ENCODE data around the gene UGT1A5.
"Not testable (repeated sequence)": the region's sequence is repeated elsewhere in the genome, so short reads cannot be mapped to it uniquely, and the experiment has no call there.

UGT1A5 gene

DNA sequence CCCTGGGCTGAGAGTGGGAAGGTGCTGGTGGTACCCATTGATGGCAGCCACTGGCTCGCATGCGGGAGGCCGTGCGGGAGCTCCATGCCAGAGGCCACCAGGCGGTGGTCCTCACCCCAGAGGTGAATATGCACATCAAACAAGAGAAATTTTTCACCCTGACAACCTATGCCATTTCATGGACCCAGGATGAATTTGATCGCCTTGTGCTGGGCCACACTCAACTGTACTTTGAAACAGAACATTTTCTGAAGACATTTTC lies 34.5 kb downstream of the UGT1A5 start:
- DNase-seq: no peak

DNA sequence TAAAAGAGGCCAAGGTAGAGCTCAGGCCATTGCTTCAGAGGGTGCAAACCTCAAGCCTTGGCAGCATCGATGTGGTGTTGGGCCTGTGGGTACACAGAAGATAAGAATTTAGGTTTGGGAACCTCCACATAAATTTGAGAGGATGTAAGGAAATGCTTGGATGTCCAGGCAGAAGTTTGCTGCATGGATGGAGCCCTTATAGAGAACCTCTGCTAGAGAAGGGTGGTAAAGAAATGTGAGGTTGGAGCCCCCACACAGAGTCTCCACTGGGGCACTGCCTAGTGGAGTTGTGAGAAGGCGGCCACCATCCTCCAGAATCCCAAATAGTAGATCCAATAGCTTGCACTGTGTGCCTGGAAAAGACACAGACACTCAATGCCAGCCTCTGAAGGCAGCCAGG lies 38.0 kb downstream of the UGT1A5 start:
- not testable (repeated sequence) for DNase-seq

DNA sequence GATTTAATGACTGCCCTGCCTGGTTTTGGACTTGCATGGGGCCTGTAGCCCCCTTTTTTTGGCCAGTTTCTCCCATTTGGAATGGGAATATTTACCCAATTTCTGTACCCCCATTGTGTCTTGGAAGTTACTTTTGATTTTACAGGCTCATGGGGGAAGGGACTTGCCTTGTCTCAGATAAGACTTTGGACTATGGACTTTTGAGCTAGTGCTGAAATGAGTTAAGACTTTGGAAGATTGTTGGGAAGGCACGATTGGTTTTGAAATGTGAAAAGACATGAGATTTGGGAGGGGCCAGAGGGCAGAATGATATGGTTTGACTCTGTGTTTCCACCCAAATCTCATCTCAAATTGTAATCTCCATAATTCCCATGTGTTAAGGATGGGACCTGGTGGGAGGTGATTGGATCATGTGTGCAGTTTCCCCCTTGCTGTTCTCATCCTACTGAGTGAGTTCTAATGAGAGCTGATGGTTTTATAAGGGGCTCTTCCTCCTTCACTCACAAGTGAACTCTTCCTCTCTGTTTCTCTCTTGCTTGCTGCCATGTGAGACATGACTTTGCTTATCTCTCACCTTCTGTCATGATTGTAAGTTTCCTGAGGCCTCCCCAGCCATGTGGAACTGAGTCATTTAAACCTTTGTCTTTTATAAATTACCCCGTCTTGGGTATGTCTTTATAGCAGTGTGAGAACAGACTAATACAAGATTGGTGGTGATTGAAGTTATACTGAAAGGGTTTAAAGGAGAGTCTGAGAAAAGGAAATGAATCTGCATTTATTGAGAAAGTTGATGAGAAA lies 38.7 kb downstream of the UGT1A5 start:
- DNase-seq: not testable (repeated sequence)

DNA sequence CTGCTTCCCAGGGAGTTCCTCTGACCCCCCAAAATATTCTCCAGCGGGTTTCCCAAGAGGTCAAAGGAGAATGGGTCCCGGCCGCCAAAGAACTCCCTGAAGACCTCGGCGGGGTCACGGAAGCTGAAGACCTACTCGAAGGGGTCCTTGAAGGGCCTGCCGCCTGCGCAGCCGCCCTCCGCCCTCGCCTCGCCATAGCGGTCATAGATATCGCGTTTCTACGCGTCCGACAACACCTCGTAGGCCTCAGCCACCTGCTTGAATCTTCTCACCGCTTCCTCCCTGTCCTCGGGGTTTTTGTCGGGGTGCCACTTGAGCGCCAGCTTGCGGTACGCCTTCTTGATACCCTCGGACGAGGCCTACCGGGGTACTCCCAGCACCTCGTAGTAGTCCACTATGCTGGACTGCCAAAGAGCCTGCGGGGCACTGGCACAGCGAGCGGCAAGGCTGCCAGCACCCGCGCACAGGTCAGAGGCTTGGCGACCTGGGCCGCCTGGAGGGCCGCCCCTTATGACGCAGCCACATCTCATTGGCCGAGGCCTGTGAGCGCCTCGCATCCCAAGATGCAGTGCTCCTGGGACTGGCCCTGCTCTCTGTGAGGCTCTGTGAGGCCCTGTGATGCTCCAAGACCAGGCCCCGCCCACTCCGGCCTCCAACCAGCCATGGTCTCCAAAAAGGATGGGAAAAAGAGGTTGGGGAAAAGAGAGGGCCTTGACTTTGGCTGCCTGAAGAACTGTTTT lies 42.3 kb downstream of the UGT1A5 start:
- DNase-seq: no peak

DNA sequence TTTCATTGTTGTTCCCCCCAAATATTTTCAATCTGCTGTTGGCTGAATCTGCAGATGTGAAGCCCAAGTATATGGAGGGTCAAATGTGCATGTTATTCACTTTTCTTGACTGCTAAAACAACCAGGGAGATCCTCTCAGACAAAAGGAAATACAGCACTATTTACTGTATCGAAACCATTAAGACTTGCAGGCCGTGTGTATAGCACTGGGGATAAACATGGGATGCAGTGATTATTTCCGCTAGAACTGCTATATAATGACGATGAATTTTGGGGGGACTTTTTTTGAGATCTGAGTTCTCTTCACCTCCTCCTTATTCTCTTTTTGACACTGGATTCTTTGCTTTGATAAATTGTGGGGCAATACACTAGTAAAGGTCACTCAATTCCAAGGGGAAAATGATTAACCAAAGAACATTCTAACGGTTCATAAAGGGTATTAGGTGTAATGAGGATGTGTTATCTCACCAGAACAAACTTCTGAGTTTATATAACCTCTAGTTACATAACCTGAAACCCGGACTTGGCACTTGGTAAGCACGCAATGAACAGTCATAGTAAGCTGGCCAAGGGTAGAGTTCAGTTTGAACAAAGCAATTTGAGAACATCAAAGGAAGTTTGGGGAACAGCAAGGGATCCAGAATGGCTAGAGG lies 43.8 kb downstream of the UGT1A5 start:
- DNase-seq: no peak

DNA sequence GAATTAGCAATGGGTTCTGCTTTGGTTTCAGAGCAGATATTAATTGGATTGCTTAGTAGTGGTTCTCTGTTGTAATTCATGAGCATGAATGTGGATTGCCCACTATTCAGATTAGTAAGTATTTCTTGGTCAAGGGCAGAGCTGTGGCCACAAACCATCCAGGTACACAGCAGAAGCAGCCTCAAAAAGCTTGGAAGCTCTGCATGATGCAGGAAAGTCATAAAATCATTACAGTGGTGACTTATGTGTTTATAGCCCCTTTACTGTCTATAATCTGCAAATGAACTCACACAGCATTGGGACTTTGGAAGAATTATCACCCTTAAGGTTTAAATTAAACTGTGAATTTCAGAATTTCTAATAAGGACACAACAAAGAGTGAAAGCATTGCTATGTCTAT lies 45.4 kb downstream of the UGT1A5 start:
- no peak for DNase-seq

DNA sequence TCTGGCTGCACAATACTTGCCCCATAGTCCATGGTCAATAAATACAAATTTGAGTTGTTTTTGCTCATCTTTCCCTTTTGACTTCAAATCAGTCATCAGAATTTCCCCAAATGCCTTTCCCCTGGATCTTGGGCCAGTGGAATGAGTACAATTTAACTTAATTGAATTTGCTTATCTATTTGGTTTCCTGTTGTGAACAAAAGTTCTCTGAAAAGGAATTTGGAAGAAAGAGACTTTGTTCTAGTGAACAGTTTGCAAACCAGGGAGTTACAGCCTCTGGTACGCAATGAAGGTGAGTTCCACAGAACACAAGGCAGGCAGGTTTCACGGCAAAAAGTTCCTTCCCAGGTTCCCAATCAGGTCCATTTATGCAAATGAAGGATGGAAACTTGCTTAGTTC lies 46.1 kb downstream of the UGT1A5 start:
- DNase-seq: no peak

DNA sequence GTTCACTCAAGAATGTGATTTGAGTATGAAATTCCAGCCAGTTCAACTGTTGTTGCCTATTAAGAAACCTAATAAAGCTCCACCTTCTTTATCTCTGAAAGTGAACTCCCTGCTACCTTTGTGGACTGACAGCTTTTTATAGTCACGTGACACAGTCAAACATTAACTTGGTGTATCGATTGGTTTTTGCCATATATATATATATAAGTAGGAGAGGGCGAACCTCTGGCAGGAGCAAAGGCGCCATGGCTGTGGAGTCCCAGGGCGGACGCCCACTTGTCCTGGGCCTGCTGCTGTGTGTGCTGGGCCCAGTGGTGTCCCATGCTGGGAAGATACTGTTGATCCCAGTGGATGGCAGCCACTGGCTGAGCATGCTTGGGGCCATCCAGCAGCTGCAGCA lies 47.3 kb downstream of the UGT1A5 start, which contains the start of gene UGT1A1:
Gene UGT1A1, plus strand, starts transcription at position 228 of the 400 bp plus-strand sequence. Its CDS starts 18 bp downstream, at position 246.
- DNase-seq: no peak

DNA sequence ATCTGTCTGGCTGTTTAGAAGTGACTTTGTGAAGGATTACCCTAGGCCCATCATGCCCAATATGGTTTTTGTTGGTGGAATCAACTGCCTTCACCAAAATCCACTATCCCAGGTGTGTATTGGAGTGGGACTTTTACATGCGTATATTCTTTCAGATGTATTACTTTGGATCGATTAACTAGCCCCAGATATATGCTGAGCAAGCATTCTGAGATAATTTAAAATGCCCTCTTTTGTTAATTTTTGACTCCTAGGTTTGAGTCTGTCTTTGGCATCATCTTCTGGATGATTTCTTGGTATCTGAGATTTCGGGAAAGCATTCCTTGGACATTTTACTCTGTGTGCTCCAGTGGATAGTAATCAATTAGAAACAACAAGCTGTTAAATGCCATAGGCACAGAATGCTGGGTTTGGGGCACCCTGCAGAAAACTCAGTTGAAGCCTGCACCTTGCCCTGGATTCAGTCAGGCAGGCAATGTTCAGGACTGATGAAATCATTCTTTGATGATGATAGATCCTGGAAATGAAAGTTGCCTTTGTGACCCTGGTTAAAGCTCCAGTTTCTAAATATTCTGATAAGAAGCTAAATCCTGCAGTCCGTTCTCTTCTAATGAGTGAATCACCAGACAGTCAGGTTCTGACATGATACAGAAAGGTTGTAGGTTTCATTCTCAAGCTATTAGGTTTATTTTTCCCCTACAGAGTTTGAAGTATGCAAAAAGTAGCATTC lies 48.5 kb downstream of the UGT1A5 start:
- no peak for DNase-seq

DNA sequence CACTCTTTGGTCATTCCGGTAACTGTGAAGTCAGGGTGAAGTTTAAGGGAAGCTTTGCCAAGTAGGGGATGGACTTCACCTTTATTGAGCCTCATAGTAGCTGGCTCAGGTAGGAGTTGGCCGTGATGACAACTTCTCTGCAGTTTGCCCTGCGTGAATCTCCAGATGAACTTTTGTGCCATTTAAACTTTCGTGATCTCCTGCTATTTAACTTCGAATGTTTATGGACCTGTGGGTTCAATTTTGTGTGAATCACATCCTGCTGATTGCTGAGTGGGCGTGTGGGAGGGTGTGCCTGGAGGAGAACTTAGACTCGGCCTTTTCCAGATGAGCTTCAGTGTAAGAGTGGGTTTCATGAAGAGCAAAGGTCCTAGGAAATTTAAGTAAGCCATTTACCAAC lies 51.6 kb downstream of the UGT1A5 start:
- no peak for DNase-seq

DNA sequence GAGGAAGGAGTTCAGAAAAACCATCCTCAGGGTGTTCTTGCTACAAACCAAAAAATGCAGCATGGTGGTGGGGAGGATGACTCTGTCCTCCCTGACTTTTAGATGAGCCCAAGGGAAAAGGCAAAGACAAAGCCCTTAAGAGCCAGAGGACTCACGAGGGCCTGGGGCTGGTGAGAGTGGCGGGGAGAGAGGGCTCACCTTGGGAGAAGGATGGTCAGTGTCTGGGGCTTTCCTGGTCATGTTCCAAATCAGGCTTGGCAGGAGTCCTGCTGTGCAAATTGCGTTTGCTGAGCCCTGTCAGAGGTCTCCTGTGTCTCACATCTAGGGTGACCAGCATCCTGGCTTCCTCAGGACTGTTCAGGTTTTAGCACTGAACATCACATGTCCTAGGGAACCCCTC lies 52.1 kb downstream of the UGT1A5 start:
- no peak for DNase-seq

DNA sequence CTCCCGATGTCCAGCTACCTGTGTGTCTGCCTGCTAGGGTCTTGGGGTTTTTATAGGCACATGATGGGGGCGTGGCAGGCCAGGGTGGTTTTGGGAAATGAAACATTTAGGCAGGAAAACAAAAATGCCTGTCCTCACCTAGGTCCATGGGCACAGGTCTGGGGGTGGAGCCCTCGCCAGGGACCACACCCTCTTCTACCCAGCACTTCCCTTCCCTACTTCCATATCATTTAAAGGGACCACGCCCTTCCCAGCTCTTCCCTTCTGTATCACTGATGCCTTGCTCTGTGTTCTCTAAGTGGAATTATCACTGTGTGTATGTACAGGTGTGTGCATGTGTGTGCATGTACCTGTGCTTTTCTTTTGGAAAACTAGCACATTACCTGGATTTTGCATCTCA lies 53.7 kb downstream of the UGT1A5 start:
- DNase-seq: no peak

DNA sequence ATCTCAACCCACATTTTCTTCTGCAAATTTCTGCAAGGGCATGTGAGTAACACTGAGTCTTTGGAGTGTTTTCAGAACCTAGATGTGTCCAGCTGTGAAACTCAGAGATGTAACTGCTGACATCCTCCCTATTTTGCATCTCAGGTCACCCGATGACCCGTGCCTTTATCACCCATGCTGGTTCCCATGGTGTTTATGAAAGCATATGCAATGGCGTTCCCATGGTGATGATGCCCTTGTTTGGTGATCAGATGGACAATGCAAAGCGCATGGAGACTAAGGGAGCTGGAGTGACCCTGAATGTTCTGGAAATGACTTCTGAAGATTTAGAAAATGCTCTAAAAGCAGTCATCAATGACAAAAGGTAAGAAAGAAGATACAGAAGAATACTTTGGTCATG lies 55.4 kb downstream of the UGT1A5 start:
- DNase-seq: no peak

DNA sequence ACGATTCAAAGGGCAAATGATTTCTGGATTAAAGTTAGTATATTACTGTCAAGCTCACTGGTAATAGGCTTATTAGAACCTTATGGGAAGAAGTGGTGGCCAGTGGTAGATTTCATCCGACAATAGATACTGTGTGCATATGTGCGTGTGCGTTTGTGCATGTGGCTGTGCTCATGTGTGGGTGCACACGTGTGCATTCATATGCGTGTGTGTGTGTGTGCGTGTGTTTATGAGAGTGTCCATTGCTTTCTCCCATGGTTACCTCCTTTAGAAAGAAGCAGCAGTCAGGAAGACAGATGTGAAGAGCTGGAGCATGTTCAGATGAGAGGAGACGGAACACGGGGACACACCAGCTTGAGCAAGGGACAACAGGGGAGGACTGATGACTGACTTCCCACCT lies 56.6 kb downstream of the UGT1A5 start:
- DNase-seq: no peak

DNA sequence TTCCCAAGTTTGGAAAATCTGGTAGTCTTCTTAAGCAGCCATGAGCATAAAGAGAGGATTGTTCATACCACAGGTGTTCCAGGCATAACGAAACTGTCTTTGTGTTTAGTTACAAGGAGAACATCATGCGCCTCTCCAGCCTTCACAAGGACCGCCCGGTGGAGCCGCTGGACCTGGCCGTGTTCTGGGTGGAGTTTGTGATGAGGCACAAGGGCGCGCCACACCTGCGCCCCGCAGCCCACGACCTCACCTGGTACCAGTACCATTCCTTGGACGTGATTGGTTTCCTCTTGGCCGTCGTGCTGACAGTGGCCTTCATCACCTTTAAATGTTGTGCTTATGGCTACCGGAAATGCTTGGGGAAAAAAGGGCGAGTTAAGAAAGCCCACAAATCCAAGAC lies 59.4 kb downstream of the UGT1A5 start:
- no peak for DNase-seq

DNA sequence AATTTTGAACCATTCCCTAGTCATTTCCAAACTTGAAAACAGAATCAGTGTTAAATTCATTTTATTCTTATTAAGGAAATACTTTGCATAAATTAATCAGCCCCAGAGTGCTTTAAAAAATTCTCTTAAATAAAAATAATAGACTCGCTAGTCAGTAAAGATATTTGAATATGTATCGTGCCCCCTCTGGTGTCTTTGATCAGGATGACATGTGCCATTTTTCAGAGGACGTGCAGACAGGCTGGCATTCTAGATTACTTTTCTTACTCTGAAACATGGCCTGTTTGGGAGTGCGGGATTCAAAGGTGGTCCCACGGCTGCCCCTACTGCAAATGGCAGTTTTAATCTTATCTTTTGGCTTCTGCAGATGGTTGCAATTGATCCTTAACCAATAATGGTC lies 59.9 kb downstream of the UGT1A5 start:
- no peak for DNase-seq

DNA sequence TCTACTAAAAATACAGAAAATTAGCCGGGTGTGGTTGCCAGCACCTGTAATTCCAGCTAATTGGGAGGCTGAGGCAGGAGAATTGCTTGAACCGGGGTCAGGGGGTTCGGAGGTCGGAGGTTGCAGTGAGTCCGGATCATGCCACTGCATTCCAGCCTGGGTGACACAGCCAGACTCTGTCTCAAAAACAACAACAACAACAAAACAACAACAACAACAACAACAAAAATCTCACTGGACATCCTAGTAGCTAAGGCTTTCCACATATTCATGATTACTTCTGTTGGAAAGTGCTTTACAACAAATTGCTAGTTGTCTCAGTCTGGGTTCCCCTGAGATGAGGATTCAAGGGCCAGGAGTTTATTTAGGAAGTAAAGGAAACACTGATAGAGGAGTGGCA lies 61.1 kb downstream of the UGT1A5 start:
- no peak for DNase-seq

DNA sequence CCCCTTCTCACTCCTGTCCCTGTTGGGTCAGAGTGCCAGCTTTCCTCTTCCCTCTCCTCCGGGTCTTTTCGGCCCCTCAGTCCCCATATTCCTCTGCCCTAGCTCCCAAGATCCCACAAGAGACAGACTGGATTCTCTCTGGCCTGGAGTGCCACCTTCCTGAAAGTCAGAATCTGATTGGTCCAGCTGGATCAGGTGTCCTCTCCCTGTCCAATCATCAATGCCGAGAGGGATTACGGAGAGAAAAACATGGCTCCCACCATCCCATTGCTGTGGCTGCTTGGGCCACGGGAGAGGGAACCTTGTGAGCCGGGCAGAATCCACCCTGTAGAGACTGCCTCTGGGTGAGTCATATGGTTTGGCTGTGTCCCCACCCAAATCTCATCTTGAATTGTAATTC lies 62.7 kb downstream of the UGT1A5 start:
- no peak for DNase-seq

DNA sequence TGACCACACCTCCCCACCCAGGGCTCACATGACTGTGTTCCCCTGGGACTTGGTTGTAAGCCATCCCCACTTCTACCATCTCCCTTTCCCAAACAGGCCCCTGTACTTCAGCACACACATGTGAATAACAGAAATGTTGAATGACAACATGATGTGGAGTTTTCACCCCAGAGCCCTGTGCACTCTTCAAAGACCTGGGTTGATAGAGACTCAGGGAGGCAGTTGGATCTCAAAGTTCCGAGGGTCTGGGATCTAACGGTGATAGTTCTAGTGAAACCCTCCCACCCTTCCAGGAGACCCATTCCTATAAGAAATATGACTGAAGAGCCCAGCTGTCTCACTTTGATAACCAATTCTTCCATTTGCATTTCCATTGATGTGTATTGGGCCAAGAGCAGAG lies 65.3 kb downstream of the UGT1A5 start, which contains the start of gene MROH2A:
Gene MROH2A, plus strand, starts transcription at position 301 of the 400 bp plus-strand sequence. CDS start 1,029 bp downstream, outside the sequence.
- DNase-seq: no peak

DNA sequence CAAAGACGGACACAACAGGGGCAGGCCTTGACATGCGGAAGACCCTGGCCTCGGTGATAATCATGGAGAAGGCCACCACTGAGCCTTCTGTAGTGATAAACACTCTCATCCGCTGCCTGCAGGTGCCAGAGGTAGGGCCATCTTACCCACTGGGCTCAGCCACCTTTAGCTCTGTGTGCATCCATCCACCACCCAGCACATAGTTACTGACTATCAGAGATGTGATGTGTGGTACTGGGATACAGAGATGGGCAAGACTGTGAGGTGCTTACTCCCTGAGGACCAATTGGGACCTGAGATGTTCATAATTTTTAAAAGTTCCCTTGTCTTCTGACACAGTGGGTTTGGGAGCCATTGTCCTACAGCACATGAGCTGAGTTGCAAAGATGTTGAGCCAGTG lies 67.0 kb downstream of the UGT1A5 start:
- DNase-seq: no peak

DNA sequence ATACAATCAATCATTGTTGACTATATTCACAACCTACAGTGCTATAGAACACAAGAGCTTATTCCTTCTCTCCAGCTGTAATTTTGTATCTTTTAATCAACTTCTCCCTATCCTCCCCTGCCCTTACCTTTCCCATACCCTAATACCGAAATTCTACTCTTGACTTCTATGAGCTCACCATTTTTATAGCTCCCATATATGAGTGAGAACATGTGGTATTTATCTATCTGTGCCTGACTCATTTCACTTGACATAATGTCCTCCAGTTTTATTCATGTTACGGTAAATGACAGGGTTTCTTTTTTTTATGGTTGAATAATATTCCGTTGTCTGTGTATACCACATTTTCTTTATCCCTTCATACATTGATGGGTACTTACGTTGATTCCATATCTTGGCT lies 68.1 kb downstream of the UGT1A5 start:
- DNase-seq: no peak

DNA sequence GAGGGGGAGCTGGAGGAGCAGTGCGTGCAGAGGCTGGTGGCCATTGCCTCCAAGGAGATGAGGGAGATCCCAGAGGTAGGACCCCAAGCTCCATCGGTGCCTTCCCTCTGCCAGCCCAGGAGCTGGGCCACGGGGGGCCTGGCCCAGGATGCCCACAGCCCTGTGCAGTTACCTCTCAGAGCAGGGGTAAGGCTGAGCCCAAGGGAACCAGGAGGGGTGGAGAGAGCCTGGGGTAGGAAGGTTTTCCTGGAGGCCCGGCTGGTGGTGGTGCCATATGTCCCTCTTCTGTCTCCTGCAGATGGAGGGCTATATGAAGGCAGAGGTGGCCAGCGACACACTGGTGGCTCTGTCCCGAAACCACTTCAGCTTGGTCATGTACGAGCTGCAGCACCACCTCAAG lies 76.8 kb downstream of the UGT1A5 start:
- no peak for DNase-seq

DNA sequence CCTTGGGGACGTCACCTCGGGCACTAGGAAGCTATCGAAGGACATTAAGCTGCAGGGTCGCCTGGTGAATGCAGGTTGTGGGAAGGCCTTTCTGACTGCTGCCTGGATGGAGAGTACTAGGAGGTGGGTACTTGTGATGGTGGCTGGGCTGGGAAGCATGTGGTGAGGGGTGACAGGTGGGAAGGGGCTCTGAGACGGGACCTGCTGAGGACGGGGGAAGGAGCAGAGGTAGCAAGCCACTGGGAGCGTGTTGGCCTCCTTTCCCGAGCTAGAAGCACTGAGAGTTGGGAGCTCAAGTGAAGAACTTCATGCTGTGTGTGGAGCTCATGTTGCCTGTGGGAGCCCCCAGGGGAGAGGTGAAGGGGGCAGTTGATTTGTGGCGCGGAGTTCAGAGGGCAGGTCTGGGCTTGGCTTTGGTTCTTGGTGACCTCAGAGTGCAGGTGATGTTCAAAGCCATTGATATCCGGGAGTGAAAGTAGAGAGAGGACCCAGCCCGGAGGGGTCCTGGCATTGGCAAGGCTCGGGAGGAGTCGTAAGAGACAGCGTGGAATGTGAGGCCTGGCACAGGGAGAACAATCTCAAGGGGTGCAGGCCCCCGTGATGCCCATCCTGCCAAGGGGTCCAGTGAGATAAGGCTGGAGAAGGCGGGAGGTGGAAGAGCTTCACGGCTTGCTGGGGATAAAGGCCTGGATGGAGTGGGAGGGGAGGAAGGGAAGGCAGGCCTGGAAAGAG lies 78.6 kb downstream of the UGT1A5 start:
- no peak for DNase-seq
